Gastroesophageal sphincter (tissue), 3 donors: Measurements from ENCODE around the gene FGF14.

Source experiments
- EP300 ChIP-seq: sonication (generic); formaldehyde crosslinking; IDR thresholded peaks from one replicate; pipeline ENCODE4 v1.6.1; 2017; ENCODE audit warnings: antibody characterized with exemption, mild to moderate bottlenecking
- POLR2A ChIP-seq, 2 donors: fragments of 450-650 bp; IDR thresholded peaks; one replicate each; pipeline ENCODE4 v1.6.1; 2017; ENCODE audit warnings: antibody characterized with exemption in 2 of 2, mild to moderate bottlenecking in 2 of 2, moderate library complexity in 1 of 2
- POLR2AphosphoS5 ChIP-seq: sonication (generic); formaldehyde crosslinking; IDR thresholded peaks from one replicate; pipeline ENCODE4 v1.6.1; 2017; ENCODE audit warnings: antibody characterized with exemption
- TF ChIP-seq, protein P1 (sequence below), 4 experiments: fragments of 200-600 bp in 2 of 4; fragments of 450-650 bp in 2 of 4; sonication (generic) in 1 of 4; IDR thresholded peaks; one replicate each; pipeline ENCODE4 v1.5.1; 2017 to 2019; ENCODE audit warnings: antibody characterized with exemption in 4 of 4, mild to moderate bottlenecking in 2 of 4, moderate library complexity in 2 of 4

DNA sequence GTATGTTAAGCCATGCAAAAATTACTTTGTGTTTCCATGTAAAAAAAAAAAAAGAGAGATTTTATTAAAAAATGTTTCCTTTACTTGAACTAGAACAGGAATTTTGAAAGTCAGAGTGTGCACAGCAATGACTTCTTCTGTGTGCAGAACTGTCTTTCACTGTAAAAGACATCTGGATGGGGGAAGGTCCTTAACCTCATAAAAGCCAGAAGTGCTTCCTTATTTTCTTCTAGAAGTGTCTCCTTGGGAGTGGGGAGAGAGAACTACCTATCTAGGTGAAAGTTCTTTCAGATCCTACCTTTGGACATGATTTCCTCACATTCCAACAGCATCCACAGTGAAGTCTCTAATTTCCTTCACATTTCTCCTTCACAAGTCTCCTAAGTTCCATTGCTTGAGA, 360.3 kb downstream of the FGF14 start:
- TF ChIP-seq POLR2A (IDR thresholded peaks at IDR 0.05) (no peak), POLR2AphosphoS5 (no peak), EP300 (no peak)
- TF ChIP-seq, protein P1, sequence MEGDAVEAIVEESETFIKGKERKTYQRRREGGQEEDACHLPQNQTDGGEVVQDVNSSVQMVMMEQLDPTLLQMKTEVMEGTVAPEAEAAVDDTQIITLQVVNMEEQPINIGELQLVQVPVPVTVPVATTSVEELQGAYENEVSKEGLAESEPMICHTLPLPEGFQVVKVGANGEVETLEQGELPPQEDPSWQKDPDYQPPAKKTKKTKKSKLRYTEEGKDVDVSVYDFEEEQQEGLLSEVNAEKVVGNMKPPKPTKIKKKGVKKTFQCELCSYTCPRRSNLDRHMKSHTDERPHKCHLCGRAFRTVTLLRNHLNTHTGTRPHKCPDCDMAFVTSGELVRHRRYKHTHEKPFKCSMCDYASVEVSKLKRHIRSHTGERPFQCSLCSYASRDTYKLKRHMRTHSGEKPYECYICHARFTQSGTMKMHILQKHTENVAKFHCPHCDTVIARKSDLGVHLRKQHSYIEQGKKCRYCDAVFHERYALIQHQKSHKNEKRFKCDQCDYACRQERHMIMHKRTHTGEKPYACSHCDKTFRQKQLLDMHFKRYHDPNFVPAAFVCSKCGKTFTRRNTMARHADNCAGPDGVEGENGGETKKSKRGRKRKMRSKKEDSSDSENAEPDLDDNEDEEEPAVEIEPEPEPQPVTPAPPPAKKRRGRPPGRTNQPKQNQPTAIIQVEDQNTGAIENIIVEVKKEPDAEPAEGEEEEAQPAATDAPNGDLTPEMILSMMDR (IDR thresholded peaks at IDR 0.05), result no peak
